GM19463 (cell line): ENCODE measurements around the gene PPT2.
"Not testable (repeated sequence)": the region's sequence is repeated elsewhere in the genome, so short reads cannot be mapped to it uniquely, and the experiment has no call there.

Experiments
- ATAC-seq: cut with Tn5 transposase; IDR thresholded peaks from one replicate; pipeline ENCODE4 v1.9.1; 2021; ENCODE audit warnings: mild to moderate bottlenecking, moderate library complexity; ENCODE audit not compliant: unreplicated experiment

The PPT2 gene

GRCh38 chr6:32188381-32189068, 34.6 kb downstream of the PPT2 start:
- ATAC-seq: no peak

DNA sequence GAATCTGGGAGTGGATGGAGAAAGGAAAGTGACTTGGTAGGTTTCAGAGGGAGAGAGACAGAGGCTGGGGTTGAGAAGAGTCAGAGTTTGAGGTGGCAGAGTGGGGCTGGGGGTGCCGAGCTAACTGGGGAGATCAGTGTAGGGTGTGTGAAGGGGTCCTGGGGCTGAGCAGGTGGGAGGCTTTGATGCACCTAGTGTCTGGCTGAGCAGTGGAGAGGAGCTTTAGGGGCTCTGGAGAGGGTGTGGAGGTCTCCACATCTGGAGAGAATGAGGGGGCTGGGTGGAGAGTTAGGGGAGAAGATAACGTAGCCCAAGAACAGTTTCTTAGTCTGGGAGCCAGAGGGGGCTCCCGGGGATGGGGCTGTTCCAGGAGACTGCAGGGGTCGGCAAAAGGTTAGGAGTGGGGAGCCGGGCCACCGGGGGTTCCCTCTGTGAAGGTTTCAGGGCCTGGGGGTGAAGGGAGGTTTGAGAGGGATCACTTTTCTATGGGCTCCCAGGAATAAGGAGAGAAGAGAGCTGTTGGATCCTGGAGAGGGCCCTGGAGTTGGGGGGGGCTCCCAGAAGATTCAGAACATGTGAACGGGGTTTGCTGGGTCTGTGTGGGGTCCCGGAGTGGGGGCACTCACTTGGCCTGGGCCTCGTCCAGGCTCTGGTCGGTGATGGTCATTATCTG, 35.3 kb downstream of the PPT2 start:
- no peak for ATAC-seq

GRCh38 chr6:32189742-32190053, 35.8 kb downstream of the PPT2 start:
- no peak for ATAC-seq

- ATAC-seq: peak; percentile 60
These were observed 36.3 kb downstream of the PPT2 start, which contains the start of gene PBX2 for GRCh38 chr6:32190054-32190851. PBX2 (minus strand) TSS chr6:32190202; CDS start chr6:32189915, 287 bp downstream.

- no peak for ATAC-seq
These were observed 37.2 kb downstream of the PPT2 start for GRCh38 chr6:32190911-32191677.

DNA sequence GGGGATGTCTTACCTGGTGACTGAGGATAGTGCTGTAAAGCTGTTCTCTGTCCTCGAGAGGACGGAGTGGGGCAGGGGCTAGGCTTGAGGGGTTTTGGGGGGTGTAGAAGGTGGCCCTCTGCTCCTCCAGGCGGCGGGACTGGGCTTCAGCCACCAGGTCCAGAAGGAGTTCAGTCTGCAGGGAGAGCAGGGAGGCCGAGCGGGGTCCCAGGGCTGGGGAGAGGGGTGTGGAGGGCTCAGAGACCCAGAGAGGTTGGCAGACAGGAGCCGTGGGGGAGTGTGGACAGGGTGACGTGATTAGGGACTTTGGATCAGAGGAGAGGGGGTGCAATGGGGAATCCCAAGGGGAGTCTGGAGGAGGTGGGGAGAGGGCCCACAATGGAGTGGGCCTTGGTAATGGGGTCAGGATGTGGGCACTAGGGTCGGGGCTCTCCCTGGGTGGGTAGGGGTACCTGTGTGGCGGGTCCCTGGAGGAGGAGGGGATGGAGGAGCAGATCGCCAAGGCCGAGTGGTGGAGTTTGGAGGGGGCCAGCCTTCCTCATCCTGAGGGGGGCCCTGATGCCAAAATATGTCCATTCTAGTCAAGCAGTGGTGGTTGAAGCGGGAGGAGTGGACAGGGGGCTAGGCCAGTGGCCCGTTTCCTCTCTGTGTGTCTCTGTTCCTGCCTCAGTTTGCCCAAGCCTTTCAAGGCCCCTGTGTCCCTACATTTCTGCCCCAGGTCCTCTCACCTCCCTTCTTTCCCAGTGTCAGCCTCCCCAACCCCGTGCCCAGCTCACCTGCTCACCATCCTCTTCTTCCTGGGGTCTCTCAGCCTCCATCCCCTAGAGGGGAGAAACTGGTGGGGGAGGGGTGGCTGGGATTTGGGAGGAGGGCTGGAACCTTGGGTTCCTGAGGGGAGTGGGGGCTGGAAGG, 38.0 kb downstream of the PPT2 start:
- ATAC-seq: no peak

- ATAC-seq: no peak
These were observed 38.7 kb downstream of the PPT2 start, which contains the start of gene GPSM3 for GRCh38 chr6:32192608-32193039. GPSM3 (minus strand) TSS chr6:32192643; CDS start chr6:32192513, 130 bp downstream.

DNA sequence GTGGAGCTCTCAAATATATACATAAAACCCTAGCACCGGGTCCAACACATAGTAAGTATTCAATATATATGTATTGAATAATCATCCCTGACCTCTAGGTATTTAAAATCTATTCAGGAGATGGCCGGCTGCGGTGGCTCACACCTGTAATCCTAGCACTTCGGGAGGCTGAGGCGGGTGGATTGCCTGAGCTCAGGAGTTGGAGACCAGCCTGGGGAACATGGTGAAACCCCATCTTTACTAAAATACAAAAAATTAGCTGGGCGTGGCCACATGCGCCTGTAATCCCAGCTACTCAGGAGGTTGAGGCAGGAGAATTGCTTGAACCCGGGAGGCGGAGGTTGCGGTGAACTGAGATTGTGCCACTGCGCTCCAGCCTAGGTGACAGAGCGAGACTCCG, 39.2 kb downstream of the PPT2 start:
- not testable (repeated sequence) for ATAC-seq

- ATAC-seq: no peak
These were observed 40.4 kb downstream of the PPT2 start for GRCh38 chr6:32194388-32194787.

DNA sequence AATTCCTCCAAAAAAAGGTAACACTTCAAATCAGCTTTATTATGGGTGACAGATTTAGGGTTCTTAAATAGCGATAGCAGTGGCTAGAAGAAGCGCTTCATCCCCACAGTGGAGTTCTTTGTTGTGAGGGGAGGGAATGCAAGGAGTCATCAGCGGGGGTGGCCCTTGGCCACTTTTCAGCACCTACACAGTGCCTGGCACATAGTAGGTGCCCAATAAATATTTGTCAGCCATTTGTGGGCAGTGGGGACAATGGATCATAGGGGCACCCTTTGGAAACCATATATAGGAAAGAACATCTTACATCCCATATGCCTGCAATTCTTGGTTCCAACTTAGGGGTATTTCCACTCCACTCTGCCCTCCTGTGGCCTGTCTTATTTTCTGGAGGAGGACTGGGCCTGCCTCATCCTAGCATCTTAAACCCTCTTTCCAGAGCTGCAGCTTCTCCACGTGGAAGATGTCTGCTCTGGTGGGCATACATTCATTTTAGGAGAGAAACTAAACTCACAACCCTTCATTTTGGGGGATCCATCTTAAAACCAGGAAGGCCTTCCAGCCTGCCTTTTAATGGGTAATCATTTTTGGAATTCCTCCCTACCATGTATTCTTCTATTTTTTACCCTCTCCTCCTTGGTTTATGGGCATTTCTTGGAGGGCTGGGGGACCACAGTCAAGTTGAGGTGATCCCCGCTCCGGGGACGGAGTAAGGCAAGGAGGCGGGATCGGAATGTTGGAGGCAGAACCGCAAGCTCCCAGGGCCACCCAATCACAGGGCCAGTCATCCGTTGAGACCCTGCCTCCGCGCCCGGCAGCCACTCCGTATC, 41.1 kb downstream of the PPT2 start:
- ATAC-seq: no peak

DNA sequence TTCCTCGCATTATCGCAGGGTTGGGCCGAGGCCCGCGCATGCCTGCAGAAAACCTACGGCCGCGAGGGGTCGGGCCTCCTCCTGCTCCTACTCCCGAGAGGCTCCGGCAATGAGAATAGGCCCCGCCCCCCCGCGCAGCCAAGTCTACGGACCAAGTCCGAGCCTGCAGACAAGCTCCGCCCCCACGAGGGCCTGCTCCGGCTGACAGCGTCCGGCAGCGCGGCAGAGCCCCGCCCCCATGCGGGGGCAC, 41.6 kb downstream of the PPT2 start:
- ATAC-seq: peak; percentile 76

GRCh38 chr6:32195902-32196681, 42.2 kb downstream of the PPT2 start:
- peak; percentile 75 for ATAC-seq

GRCh38 chr6:32196682-32197616, 43.0 kb downstream of the PPT2 start:
- ATAC-seq: no peak

GRCh38 chr6:32198345-32198696, 44.4 kb downstream of the PPT2 start:
- no peak for ATAC-seq

DNA sequence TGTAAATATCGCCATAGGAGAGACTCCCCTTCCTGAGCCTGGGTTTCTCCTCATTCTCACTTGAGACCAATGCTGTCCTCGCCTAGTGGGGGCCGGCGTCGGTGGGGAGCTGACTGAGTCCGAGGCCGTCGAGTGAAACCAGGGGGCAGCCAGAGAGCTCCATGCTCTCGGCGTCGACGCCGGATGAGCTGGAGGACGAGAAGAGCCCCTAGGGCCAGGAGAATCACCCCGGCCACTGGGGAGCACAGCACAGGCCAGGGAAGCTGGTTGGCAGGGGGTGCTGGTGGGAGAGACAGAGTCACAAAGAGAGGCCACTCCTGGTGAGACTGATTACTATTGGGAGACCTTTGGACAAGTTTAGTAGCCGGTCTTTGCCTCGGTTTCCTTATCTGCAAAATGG, 44.9 kb downstream of the PPT2 start:
- no peak for ATAC-seq

GRCh38 chr6:32200711-32201475, 47.0 kb downstream of the PPT2 start:
- ATAC-seq: no peak

DNA sequence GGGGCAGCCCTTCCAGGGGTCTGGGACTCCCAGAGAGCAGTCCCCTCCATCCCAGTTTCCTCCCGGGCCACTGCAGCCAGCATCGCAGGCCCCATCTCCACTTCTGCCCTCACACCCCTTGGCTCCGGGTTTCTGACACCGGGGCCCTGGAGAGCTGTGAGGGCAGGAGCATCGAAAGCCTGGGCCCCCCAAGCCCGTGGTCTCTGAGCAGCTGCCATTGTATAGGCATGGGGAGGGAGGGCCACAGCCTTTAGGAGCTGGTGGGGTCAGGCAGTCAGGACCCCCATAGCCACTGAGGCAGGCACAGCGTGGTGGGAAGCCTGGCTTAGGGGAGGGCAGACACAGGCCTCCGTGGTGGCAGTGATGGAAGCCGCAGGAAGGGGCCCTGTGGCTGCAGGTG, 48.2 kb downstream of the PPT2 start:
- no peak for ATAC-seq
